IMR-90 (cell line): ENCODE results near the gene LAMC2. TPM values are rescaled to one million over a fixed set of nuclear protein-coding genes. Genes with fewer than 3 reads are reported as not detected.

ENCODE experiments used
- ATAC-seq: fragments of 200-7000 bp; cut with Tn5 transposase; 2 replicates; pipeline ENCODE4 v1.9.1; 2020; ENCODE audit warnings: low read depth, mild to moderate bottlenecking, moderate library complexity
- BruUV-seq: library from RNA; stranded (reverse); fragments of 400-500 nt; replicated peaks from 2 replicates; lab custom pipeline; 2021; lab: Mats Ljungman, UMichigan
- CTCF ChIA-PET: fragments of 300-600 bp; formaldehyde crosslinking; extraction: SDS; loops from one replicate; lab custom pipeline; 2021; ENCODE audit warnings: antibody characterized with exemption; lab: Yijun Ruan, JAX
- POLR2A ChIA-PET: fragments of 300-600 bp; sonication (Branson Sonifier 250); formaldehyde crosslinking; loops from one replicate; lab custom pipeline; 2022; ENCODE audit warnings: antibody characterized with exemption; ENCODE audit not compliant: unreplicated experiment; lab: Charles Lee
- DNase-seq: peaks from one replicate; pipeline ENCODE4 v3.0.0; 2013
- H2AFZ ChIP-seq: replicated peaks from 2 replicates; pipeline ENCODE3; 2013; ENCODE audit warnings: low read length, mild to moderate bottlenecking; ENCODE audit not compliant: poor library complexity
- H2AK5ac ChIP-seq: 2 replicates; pipeline ENCODE4 v1.6.1; 2013; ENCODE audit warnings: low read depth, low read length, inconsistent platforms
- H2AK9ac ChIP-seq: replicated peaks from 2 replicates; pipeline ENCODE3; 2013; ENCODE audit warnings: mild to moderate bottlenecking, low read depth, low read length, moderate library complexity; ENCODE audit not compliant: poor library complexity
- H2BK120ac ChIP-seq: 2 replicates; pipeline ENCODE4 v1.6.1; 2013; ENCODE audit warnings: low read depth, low read length, inconsistent platforms
- H2BK15ac ChIP-seq: 3 replicates; pipeline ENCODE4 v1.6.1; 2013; ENCODE audit warnings: low read depth, low read length, inconsistent platforms
- H2BK20ac ChIP-seq: 2 replicates; pipeline ENCODE4 v1.6.1; 2013; ENCODE audit warnings: low read depth, mild to moderate bottlenecking, inconsistent platforms, low read length, moderate library complexity
- H2BK5ac ChIP-seq: 2 replicates; pipeline ENCODE4 v1.6.1; 2013; ENCODE audit warnings: mild to moderate bottlenecking, low read depth, low read length, inconsistent platforms; ENCODE audit not compliant: poor library complexity, severe bottlenecking
- H3K14ac ChIP-seq: replicated peaks from 2 replicates; pipeline ENCODE4 v1.6.1; 2013; ENCODE audit warnings: low read depth, low read length, inconsistent platforms
- H3K18ac ChIP-seq: 2 replicates; pipeline ENCODE4 v1.6.1; 2013; ENCODE audit warnings: low read depth, low read length, control low read depth
- H3K23ac ChIP-seq: 2 replicates; pipeline ENCODE4 v1.6.1; 2013; ENCODE audit warnings: low read depth, low read length, inconsistent platforms
- H3K27ac ChIP-seq: 2 replicates; pipeline ENCODE4 v1.5.1; 2013; ENCODE audit warnings: mild to moderate bottlenecking, control low read depth, low read length; ENCODE audit not compliant: insufficient read depth
- H3K27me3 ChIP-seq: 2 replicates; pipeline ENCODE4 v1.6.1; 2013; ENCODE audit warnings: low read length; ENCODE audit not compliant: control insufficient read depth, insufficient read depth
- H3K36me3 ChIP-seq: 2 replicates; pipeline ENCODE4 v1.6.1; 2013; ENCODE audit warnings: low read length, mixed read lengths; ENCODE audit not compliant: control insufficient read depth, insufficient read depth
- H3K4ac ChIP-seq: 2 replicates; pipeline ENCODE4 v1.6.1; 2013; ENCODE audit warnings: low read depth, low read length, inconsistent platforms
- H3K4me1 ChIP-seq: 2 replicates; pipeline ENCODE4 v1.6.1; 2013; ENCODE audit warnings: low read length, mixed read lengths; ENCODE audit not compliant: control insufficient read depth, insufficient read depth
- H3K4me2 ChIP-seq: 2 replicates; pipeline ENCODE4 v1.6.1; 2013; ENCODE audit warnings: low read depth, mild to moderate bottlenecking, control low read depth, low read length, moderate library complexity
- H3K4me3 ChIP-seq: 2 replicates; pipeline ENCODE4 v1.5.1; 2013; ENCODE audit warnings: low read depth, mild to moderate bottlenecking, control low read depth, low read length, moderate library complexity; ENCODE audit not compliant: insufficient read depth
- H3K56ac ChIP-seq: 2 replicates; pipeline ENCODE4 v1.6.1; 2013; ENCODE audit warnings: low read length, inconsistent platforms; ENCODE audit not compliant: insufficient read depth; ENCODE audit errors: extremely low read depth
- H3K79me1 ChIP-seq, 2 experiments: 2 replicates each; pipeline ENCODE4 v1.6.1; 2013; ENCODE audit warnings: low read length in 2 of 2, inconsistent platforms in 1 of 2, low read depth in 1 of 2
- H3K9ac ChIP-seq: 2 replicates; pipeline ENCODE4 v1.6.1; 2013; ENCODE audit warnings: low read depth, low read length, control low read depth
- H3K9me1 ChIP-seq: 2 replicates; pipeline ENCODE4 v1.6.1; 2013; ENCODE audit warnings: low read length, inconsistent platforms; ENCODE audit not compliant: insufficient read depth
- H3K9me3 ChIP-seq: 2 replicates; pipeline ENCODE4 v1.6.1; 2013; ENCODE audit warnings: low read length; ENCODE audit not compliant: control insufficient read depth, insufficient read depth
- H4K20me1 ChIP-seq: 2 replicates; pipeline ENCODE4 v1.6.1; 2013; ENCODE audit warnings: low read length, inconsistent platforms; ENCODE audit not compliant: insufficient read depth
- H4K5ac ChIP-seq: 2 replicates; pipeline ENCODE4 v1.6.1; 2013; ENCODE audit warnings: mild to moderate bottlenecking, low read depth, low read length, control low read depth
- H4K8ac ChIP-seq, 2 experiments: 2 replicates each; pipeline ENCODE4 v1.6.1; 2013; ENCODE audit warnings: low read depth in 2 of 2, low read length in 2 of 2, control low read depth in 1 of 2, inconsistent platforms in 1 of 2
- H4K91ac ChIP-seq: 2 replicates; pipeline ENCODE4 v1.6.1; 2013; ENCODE audit warnings: low read depth, low read length, inconsistent platforms; ENCODE audit not compliant: insufficient read depth
- BHLHE40 ChIP-seq: fragments of 150-350 bp; IDR thresholded peaks from 2 replicates; pipeline ENCODE4 v1.6.1; 2016; ENCODE audit warnings: mild to moderate bottlenecking, low read depth, low read length
- CEBPB ChIP-seq: IDR thresholded peaks from 2 replicates; pipeline ENCODE4 v1.6.1; 2012; ENCODE audit warnings: low read depth, low read length, improper control_type of control experiment
- CHD1 ChIP-seq: IDR thresholded peaks from 2 replicates; pipeline ENCODE4 v1.6.1; 2012; ENCODE audit warnings: low read depth, low read length, improper control_type of control experiment
- CTCF ChIP-seq: conservative IDR thresholded peaks from 2 replicates; pipeline ENCODE4 v1.5.1; 2012; ENCODE audit warnings: mild to moderate bottlenecking, low read depth, low read length, improper control_type of control experiment
- ELK1 ChIP-seq: fragments of 150-350 bp; IDR thresholded peaks from 2 replicates; pipeline ENCODE4 v1.6.1; 2016; ENCODE audit warnings: low read depth, mild to moderate bottlenecking, low read length, moderate library complexity, borderline replicate concordance
- MAFK ChIP-seq: IDR thresholded peaks from 2 replicates; pipeline ENCODE4 v1.6.1; 2012; ENCODE audit warnings: low read depth, low read length, improper control_type of control experiment
- MAZ ChIP-seq: IDR thresholded peaks from 2 replicates; pipeline ENCODE4 v1.6.1; 2012; ENCODE audit warnings: low read depth, mild to moderate bottlenecking, low read length, improper control_type of control experiment, moderate library complexity, borderline replicate concordance
- MXI1 ChIP-seq: IDR thresholded peaks from 2 replicates; pipeline ENCODE4 v1.6.1; 2012; ENCODE audit warnings: low read depth, mild to moderate bottlenecking, low read length, moderate library complexity, borderline replicate concordance
- NFE2L2 ChIP-seq: fragments of 150-350 bp; IDR thresholded peaks from 2 replicates; pipeline ENCODE4 v1.6.1; 2016; ENCODE audit warnings: low read depth, mild to moderate bottlenecking, low read length
- POLR2A ChIP-seq: IDR thresholded peaks from 2 replicates; pipeline ENCODE4 v1.6.1; 2012; ENCODE audit warnings: mild to moderate bottlenecking, low read depth, low read length
- RCOR1 ChIP-seq: IDR thresholded peaks from 2 replicates; pipeline ENCODE4 v1.6.1; 2012; ENCODE audit warnings: mild to moderate bottlenecking, low read length, improper control_type of control experiment; ENCODE audit not compliant: insufficient replicate concordance
- RFX5 ChIP-seq: IDR thresholded peaks from 2 replicates; pipeline ENCODE4 v1.8.0; 2012; ENCODE audit warnings: low read depth, mild to moderate bottlenecking, low read length, moderate library complexity
- SMC3 ChIP-seq: fragments of 150-350 bp; IDR thresholded peaks from 2 replicates; pipeline ENCODE4 v1.6.1; 2016; ENCODE audit warnings: low read depth, mild to moderate bottlenecking, antibody characterized with exemption, low read length, moderate library complexity
- WGBS, 2 experiments: methylation state at CpG; one replicate each; pipeline versions ENCODE4 v1.1.5 to v1.1.7; 2013; ENCODE audit warnings: missing lambda C conversion rate in 2 of 2; ENCODE audit not compliant: insufficient read length in 1 of 2; ENCODE audit errors: extremely low coverage in 2 of 2; 5-methylcytosine and 5-hydroxymethylcytosine counted together
- dilution Hi-C: fragments of 300-500 bp; cut with HindIII; formaldehyde crosslinking; loops from one replicate; pipeline ENCODE4 v1.14.3; 2018; ENCODE audit warnings: low sequenced_read_pairs; ENCODE audit not compliant: unreplicated experiment
- in situ Hi-C: fragments of 300-500 bp; cut with MboI; formaldehyde crosslinking; loops from 3 replicates; pipeline ENCODE4 v1.14.3; 2019; ENCODE audit warnings: low sequenced_read_pairs, inconsistent platforms, mixed read lengths
- intact Hi-C: fragments of 100-400 bp; cut with micrococcal nuclease; formaldehyde crosslinking; loops from 2 replicates; pipeline ENCODE4 v1.10.0; 2022
- polyA plus RNA-seq, 3 experiments: library from polyadenylated mRNA; depleted of rRNA; stranded (reverse); fragments of >200 nt; gene quantifications; 2 replicates each; pipeline ENCODE4 v1.2.3, GENCODE V29; 2012; ENCODE audit warnings: low replicate concordance in 1 of 3
- total RNA-seq: library from RNA; depleted of rRNA; stranded (reverse); fragments of >200 nt; gene quantifications from 2 replicates; pipeline ENCODE4 v1.2.3, GENCODE V29; 2012
- TF ChIP-seq, protein P1 (sequence below): fragments of 150-350 bp; IDR thresholded peaks from 2 replicates; pipeline ENCODE4 v1.6.1; 2017; ENCODE audit warnings: mild to moderate bottlenecking, antibody characterized with exemption, low read length, low read depth

LAMC2 gene
- total and polyA plus RNA-seq, 2 of the 4 experiments (the other 2 are of a cell fraction): 2.3 to 2.8 TPM

DNA sequence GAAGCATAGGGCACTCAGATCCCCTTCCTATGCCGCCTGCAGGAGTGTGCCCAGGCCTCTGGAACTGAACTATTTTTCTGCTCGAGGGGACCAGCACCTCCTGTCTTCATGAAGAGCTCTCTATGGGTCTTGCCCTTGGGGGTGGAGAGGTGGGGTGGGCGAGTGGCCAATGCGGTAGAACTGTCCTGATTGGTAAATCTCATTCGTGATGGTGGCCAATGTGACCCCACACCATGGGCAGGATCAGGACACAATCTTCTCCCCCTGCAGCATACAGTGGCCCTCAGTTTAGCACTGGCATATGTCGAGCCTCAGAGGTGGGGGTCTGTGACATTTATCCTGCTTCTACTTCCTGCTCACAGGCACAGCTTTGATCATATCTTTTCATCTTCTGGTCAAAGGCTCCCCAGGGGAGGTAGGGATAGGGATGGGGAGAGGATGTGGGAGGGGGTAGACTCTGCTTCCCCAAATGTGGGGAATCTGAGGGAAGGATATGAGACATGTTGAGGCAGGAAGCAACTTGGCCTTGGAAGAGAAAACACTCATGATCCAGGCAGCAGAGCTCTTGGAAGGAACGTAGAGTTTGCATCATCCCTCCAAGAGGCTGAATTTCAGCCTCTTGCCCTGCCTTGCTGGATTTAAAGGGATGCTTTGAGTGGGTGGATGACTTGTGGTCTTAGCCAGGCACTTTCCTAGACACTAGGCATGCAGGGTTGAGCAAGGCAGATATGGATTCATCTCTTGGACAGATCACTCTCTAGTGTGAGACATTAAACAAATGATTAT lies 81.8 kb downstream of the LAMC2 start:
- peak overlapping the region; percentile 98 for H3K4ac ChIP-seq
- H4K20me1 ChIP-seq: no peaks in the 10 kb centered on the region
- H3K23ac ChIP-seq: peak overlapping the region; percentile 84
- H3K14ac ChIP-seq: peak overlapping the region; percentile 96
- intact Hi-C loops: no loop called here
- H2BK5ac ChIP-seq: peak overlapping the region; percentile 98
- H3K9me3 ChIP-seq: no peaks in the 10 kb centered on the region
- peak overlapping the region; percentile 84 to 95 for H4K8ac ChIP-seq
- H3K4me2 ChIP-seq: no peak overlapping the region
- in situ Hi-C loops: no loop called here
- peak overlapping the region; percentile 89 for H3K27ac ChIP-seq
- no peak overlapping the region for H3K4me3 ChIP-seq
- H2BK20ac ChIP-seq: peak overlapping the region; percentile 95
- POLR2A ChIA-PET: no interaction called here
- H3K79me1 ChIP-seq: peaks cover 0 to 15% of the 10 kb centered on the region in 2 experiments; a peak in 1 of 4 replicates
- no peaks in the 10 kb centered on the region for H3K27me3 ChIP-seq
- CTCF ChIA-PET: interaction anchor here (0.8 to 0.9 kb wide), 2 partner anchors 26 to 33 kb away, joined by 6 read pairs; no protein-coding TSS in a partner anchor
- H2BK120ac ChIP-seq: peak overlapping the region; percentile 97
- peak; percentile 58 for ATAC-seq
- H4K5ac ChIP-seq: peak overlapping the region; percentile 92
- peak overlapping the region; percentile 82 for H2AK9ac ChIP-seq
- H3K4me1 ChIP-seq: peaks cover 20% of the 10 kb centered on the region
- peak overlapping the region; percentile 86 for H2AFZ ChIP-seq
- H3K18ac ChIP-seq: peak overlapping the region; percentile 95
- H3K9ac ChIP-seq: peak overlapping the region; percentile 4
- no TSS peak for BruUV-seq
- peak overlapping the region; percentile 98 for H2AK5ac ChIP-seq
- peak; percentile 99 for DNase-seq
- H4K91ac ChIP-seq: peak overlapping the region; percentile 97
- peaks cover 17% of the 10 kb centered on the region for H3K9me1 ChIP-seq
- peak overlapping the region; percentile 85; the same call in 2 of the 3 replicates for H2BK15ac ChIP-seq
- no peaks in the 10 kb centered on the region for H3K36me3 ChIP-seq
- 100% methylated on average over 3 of the region's 7 CpGs; no CpG with 5 or more reads in 1 of the 2 experiments for WGBS, 2 experiments
- H3K56ac ChIP-seq: peak overlapping the region; percentile 55
- dilution Hi-C loops: no loop called here
- no peak for TF ChIP-seq MXI1
- no peak for TF ChIP-seq MAZ
- TF ChIP-seq CEBPB: peak; percentile 98
- TF ChIP-seq RCOR1: peak; percentile 34
- no peak for TF ChIP-seq POLR2A
- TF ChIP-seq MAFK: peak; percentile 42; the same call in 1 of the 2 replicates
- peak; percentile 83 for TF ChIP-seq BHLHE40
- TF ChIP-seq SMC3: no peak
- TF ChIP-seq CHD1: no peak
- no peak for TF ChIP-seq RFX5
- TF ChIP-seq CTCF: no peak
- TF ChIP-seq, protein P1, sequence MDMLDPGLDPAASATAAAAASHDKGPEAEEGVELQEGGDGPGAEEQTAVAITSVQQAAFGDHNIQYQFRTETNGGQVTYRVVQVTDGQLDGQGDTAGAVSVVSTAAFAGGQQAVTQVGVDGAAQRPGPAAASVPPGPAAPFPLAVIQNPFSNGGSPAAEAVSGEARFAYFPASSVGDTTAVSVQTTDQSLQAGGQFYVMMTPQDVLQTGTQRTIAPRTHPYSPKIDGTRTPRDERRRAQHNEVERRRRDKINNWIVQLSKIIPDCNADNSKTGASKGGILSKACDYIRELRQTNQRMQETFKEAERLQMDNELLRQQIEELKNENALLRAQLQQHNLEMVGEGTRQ: no peak
- TF ChIP-seq NFE2L2: no peak
- no peak for TF ChIP-seq ELK1
